ENCODE results near the gene ARID2.

ARID2 gene

GRCh38 chr12:45872446-45872845, 142.9 kb downstream of the ARID2 start:
- no peak for DNase-seq

- DNase-seq: no peak
Observed at GRCh38 chr12:45877069-45877468, 147.6 kb downstream of the ARID2 start.

DNA sequence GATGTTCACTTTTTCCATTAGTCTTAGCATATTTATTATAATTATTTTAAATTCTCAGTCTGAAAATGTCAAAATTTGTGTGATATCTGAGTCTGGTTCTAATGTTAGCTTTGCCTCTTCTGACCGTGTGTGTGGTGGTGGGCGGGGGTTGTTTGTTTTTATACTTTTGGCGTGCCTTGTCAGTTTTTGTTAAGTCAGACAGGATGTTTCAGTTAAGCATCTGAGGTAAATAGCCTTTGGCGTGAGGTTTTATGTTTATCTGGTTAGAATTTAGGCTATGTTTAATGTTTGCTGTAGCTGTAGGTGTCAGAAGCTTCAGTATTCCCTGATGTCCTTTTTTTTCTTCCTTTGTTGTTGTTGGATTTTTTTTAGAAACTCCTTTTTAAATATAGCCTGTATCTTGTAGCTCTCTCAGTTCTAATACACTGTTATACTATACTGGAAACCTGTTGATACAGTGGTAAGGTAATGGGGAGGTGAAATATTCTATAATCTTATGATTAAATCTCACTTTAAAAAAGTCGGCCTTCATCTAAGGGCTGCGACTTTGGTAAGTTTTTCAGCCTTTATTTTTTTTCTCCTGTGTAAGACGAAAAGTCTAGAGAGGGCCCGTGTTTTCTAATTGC, 149.2 kb downstream of the ARID2 start:
- no peak for DNase-seq

DNA sequence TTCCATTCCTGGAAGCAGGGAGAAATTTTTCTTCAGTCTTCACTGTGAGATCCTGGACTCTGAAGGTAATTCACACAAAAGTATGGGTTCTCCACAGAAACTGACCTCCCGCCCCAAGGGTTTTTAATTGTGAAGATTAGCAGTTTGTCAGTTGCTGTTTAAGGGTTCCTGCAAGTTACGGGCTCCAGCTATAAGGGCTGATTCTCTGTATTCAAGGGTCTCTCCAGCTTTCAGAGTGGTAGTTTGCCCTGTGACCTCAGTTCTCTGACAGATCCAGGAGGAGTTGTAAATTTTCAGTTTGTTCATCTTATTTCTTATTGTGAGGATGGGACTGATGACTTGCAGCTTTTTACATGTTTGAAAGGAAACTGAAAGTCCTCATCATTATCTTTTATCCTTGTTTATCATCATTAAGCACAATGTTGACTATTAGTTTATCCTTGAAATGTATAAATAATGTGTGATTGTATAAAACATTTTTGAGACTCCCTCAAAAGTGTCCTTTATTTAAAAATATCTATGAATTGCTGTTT, 149.9 kb downstream of the ARID2 start:
- DNase-seq: no peak

GRCh38 chr12:45880533-45880932, 151.0 kb downstream of the ARID2 start:
- no peak for DNase-seq

- DNase-seq: no peak
Observed at GRCh38 chr12:45883187-45883586, 153.7 kb downstream of the ARID2 start.

DNA sequence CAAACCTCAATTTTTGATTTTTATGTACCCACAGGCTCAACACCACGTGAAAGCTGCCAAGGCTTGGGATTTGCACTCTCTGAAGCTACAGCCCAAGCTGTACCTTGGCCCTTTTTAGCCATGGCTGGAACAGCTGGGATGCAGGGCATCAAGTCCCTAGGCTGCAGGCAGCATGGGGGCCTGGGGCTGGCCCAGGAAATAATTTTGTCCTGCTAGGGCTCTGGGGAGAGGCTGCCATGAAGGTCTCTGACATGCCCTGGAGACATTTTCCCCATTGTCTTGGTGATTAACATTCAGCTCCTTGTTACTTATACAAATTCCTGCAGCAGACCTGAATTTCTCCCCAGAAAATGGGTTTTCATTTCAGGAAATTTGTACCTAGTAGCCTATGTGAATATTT, 157.2 kb downstream of the ARID2 start:
- no peak for DNase-seq

- DNase-seq: no peak
Observed at GRCh38 chr12:45887544-45887943, 158.0 kb downstream of the ARID2 start.

DNA sequence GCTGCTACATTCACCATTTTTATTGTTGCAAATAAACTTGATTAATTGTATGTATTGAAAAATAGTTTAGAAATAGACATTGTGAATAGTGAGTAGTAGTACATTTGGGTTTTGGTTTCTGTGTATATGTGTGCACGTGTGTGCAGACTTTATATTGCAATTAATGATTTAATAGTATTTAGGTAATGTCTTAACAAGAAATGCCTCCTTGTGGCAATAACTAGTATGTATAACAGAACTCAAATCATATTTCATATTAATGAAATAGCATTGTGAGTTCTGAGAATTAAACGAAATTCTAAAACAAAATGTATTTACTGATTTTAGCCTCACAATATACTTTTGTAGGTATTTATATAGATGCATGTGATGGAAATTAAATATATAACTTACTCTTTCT, 160.8 kb downstream of the ARID2 start:
- no peak for DNase-seq

GRCh38 chr12:45893240-45893639, 163.7 kb downstream of the ARID2 start:
- DNase-seq: no peak

DNA sequence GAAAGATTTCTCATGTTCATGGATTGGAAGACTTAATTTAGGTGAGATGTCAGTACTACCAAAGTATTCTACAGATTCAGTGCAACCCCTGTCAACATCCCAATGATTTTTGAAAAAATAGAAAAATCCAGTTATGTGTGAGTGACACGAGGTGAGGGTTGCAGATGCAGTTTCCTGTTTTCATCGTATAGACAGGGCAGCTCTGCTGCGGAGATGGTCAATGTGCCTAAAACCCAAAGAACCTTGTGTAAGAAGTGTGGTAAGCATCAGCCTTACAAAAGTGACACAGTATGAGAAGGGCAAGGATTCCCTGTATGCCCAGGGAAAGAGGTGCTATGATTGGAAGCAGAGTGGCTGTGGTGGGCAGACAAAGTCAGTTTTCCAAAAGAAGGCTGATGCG, 166.5 kb downstream of the ARID2 start:
- DNase-seq: no peak

- DNase-seq: no peak
Observed at GRCh38 chr12:45898094-45898493, 168.6 kb downstream of the ARID2 start.

DNA sequence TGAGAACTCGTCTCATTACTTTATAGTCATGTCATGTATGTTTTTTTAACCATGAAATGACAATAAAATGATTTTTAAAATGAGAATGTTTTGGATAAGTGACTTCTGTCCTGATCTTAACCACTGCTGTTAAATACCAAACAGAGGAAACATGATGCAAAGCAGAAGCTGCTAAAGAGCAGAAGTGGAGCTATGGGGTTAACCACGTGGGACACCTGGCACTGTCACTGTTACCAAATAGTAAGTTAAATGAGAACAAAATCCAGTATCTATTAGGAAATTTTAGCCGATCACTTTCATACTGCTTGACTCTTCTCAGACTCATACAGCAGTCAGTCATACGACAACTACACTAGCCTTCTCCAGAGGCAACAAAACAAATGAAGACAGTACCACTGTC, 178.4 kb downstream of the ARID2 start:
- no peak for DNase-seq

- DNase-seq: no peak
Observed at GRCh38 chr12:45909041-45909713, 179.7 kb downstream of the ARID2 start.

- no peak for DNase-seq
Observed at GRCh38 chr12:45912774-45913173, 183.3 kb downstream of the ARID2 start.

GRCh38 chr12:45913631-45914030, 184.1 kb downstream of the ARID2 start:
- DNase-seq: no peak

GRCh38 chr12:45914090-45914489, 184.6 kb downstream of the ARID2 start:
- no peak for DNase-seq

- DNase-seq: no peak
Observed at GRCh38 chr12:45915405-45915804, 185.9 kb downstream of the ARID2 start.

DNA sequence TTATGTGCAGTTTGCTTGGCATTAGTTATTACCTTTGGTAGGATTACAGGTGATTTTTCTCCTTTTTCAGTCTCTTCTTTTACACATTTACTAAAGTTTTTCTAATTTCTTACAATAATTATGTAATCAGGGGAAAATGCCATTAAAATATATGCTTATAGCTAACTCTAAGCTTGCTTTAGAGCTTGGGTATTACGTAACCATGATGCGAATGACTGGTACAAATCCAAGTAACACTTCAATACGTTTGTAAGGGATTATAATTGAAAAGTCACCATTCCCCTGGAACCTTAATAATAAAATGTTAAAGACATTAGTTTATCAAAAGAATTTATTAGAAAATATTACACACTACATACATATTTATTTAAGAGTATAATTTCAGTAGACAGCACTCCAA, 189.3 kb downstream of the ARID2 start:
- DNase-seq: no peak

- DNase-seq: no peak
Observed at GRCh38 chr12:45928309-45928708, 198.8 kb downstream of the ARID2 start.

GRCh38 chr12:45930369-45930768, 200.9 kb downstream of the ARID2 start:
- no peak for DNase-seq

DNA sequence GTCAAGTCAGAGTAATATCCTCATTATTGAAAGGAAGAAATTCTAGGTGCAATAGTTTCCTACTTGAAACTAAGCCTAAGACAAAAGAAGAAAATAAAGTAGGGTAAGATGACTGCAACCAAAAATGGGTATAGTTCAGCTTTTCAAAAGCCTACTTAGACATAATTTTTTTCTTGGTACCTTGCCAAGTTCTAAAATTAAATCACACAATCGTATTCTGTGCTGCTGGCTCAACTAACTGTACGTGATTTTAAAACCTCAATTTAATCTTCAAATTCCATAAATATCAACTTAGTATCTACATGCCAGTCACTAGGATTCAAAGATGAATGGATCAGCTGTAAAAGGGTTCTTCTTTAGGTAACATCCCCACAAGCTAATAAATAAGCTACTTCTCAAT, 204.0 kb downstream of the ARID2 start:
- DNase-seq: no peak

GRCh38 chr12:45934956-45935355, 205.4 kb downstream of the ARID2 start:
- no peak for DNase-seq

GRCh38 chr12:45938566-45938965, 209.1 kb downstream of the ARID2 start:
- no peak for DNase-seq

GRCh38 chr12:45939759-45940158, 210.3 kb downstream of the ARID2 start:
- DNase-seq: no peak
